Calu3 (cell line): ENCODE measurements around the gene TSR1. TPM values are rescaled to one million over a fixed set of nuclear protein-coding genes. Genes with fewer than 3 reads are reported as not detected.

Experiments used
- BruUV-seq: library from RNA; stranded (reverse); fragments of 400-500 nt; replicated peaks from 2 replicates; lab custom pipeline; 2021; lab: Mats Ljungman, UMichigan
- CTCF ChIA-PET: fragments of 300-600 bp; sonication (Branson Sonifier 250); formaldehyde crosslinking; loops from one replicate; lab custom pipeline; 2022; ENCODE audit warnings: antibody characterized with exemption; lab: Charles Lee
- DNase-seq: peaks from one replicate; pipeline ENCODE4 v3.0.0; 2022
- H3K27ac Mint-ChIP-seq: one replicate; pipeline ENCODE4 v1.8.0; 2022; ENCODE audit warnings: mixed read lengths; ENCODE audit not compliant: unreplicated experiment
- H3K27me3 Mint-ChIP-seq: one replicate; pipeline ENCODE4 v1.8.0; 2022; ENCODE audit warnings: mixed read lengths; ENCODE audit not compliant: unreplicated experiment
- H3K36me3 Mint-ChIP-seq: one replicate; pipeline ENCODE4 v1.8.0; 2022; ENCODE audit warnings: mild to moderate bottlenecking, moderate library complexity, mixed read lengths; ENCODE audit not compliant: insufficient read depth, unreplicated experiment
- H3K4me1 Mint-ChIP-seq: one replicate; pipeline ENCODE4 v1.8.0; 2022; ENCODE audit warnings: mild to moderate bottlenecking, low read depth, mixed read lengths; ENCODE audit not compliant: unreplicated experiment
- H3K4me3 Mint-ChIP-seq: one replicate; pipeline ENCODE4 v1.8.0; 2022; ENCODE audit warnings: mild to moderate bottlenecking, low read depth, moderate library complexity, mixed read lengths; ENCODE audit not compliant: unreplicated experiment
- H3K9me3 Mint-ChIP-seq: one replicate; pipeline ENCODE4 v1.8.0; 2022; ENCODE audit warnings: low read depth, mixed read lengths; ENCODE audit not compliant: unreplicated experiment
- CTCF ChIP-seq: fragments of 200-600 bp; IDR thresholded peaks from one replicate; pipeline ENCODE4 v1.8.0; 2022; ENCODE audit warnings: antibody characterized with exemption; ENCODE audit not compliant: unreplicated experiment
- intact Hi-C: fragments of 100-400 bp; cut with micrococcal nuclease; formaldehyde crosslinking; loops from one replicate; pipeline ENCODE4 v1.10.0; 2022; ENCODE audit not compliant: unreplicated experiment
- total RNA-seq: library from RNA; stranded (reverse); gene quantifications from 2 replicates; pipeline ENCODE4 v1.2.3, GENCODE V29; 2022

Gene TSR1
- total RNA-seq, 1 experiment from 2014 or later: 34.3 TPM

GRCh38 chr17:2368359-2368758 is 32.1 kb upstream of the TSR1 start:
- no peak overlapping the region for H3K27ac Mint-ChIP-seq
- H3K4me3 Mint-ChIP-seq: no peak overlapping the region
- H3K4me1 Mint-ChIP-seq: no peaks in the 10 kb centered on the region
- intact Hi-C loops: no loop called here
- DNase-seq: no peak
- no peak for TF ChIP-seq CTCF
- peaks cover 36% of the 10 kb centered on the region for H3K36me3 Mint-ChIP-seq
- no peaks in the 10 kb centered on the region for H3K9me3 Mint-ChIP-seq
- no peaks in the 10 kb centered on the region for H3K27me3 Mint-ChIP-seq
- CTCF ChIA-PET: no interaction called here
- BruUV-seq: no TSS peak

GRCh38 chr17:2366747-2367494 is 30.7 kb upstream of the TSR1 start:
- CTCF ChIA-PET: no interaction called here

GRCh38 chr17:2365132-2365531 is 28.9 kb upstream of the TSR1 start:
- Mint-ChIP-seq H3K9me3 (no peaks in the 10 kb centered on the region), H3K27me3 (no peaks in the 10 kb centered on the region), H3K36me3 (peaks cover 40% of the 10 kb centered on the region), H3K27ac (no peak overlapping the region), H3K4me1 (peaks cover 17% of the 10 kb centered on the region), H3K4me3 (no peak overlapping the region)
- BruUV-seq: no TSS peak
- CTCF ChIA-PET: no interaction called here
- intact Hi-C loops: no loop called here
- no peak for DNase-seq
- TF ChIP-seq CTCF: no peak

More at GRCh38 chr17:2366747-2367494, 30.7 kb upstream of the TSR1 start:
- Mint-ChIP-seq H3K4me3 (no peak overlapping the region), H3K27me3 (no peaks in the 10 kb centered on the region), H3K27ac (no peak overlapping the region), H3K9me3 (no peaks in the 10 kb centered on the region), H3K36me3 (peaks cover 37% of the 10 kb centered on the region), H3K4me1 (no peaks in the 10 kb centered on the region)
- DNase-seq: no peak
- no peak for TF ChIP-seq CTCF
- intact Hi-C loops: no loop called here
- no TSS peak for BruUV-seq

GRCh38 chr17:2364763-2365116 is 28.5 kb upstream of the TSR1 start:
- Mint-ChIP-seq H3K27me3 (no peaks in the 10 kb centered on the region), H3K27ac (no peak overlapping the region), H3K4me3 (no peak overlapping the region), H3K4me1 (peaks cover 17% of the 10 kb centered on the region), H3K36me3 (peaks cover 39% of the 10 kb centered on the region), H3K9me3 (no peaks in the 10 kb centered on the region)
- no peak for DNase-seq
- intact Hi-C loops: no loop called here
- BruUV-seq: no TSS peak
- TF ChIP-seq CTCF: no peak
- CTCF ChIA-PET: no interaction called here
